ENCODE measurements around the gene PPP2R5E. TPM values are rescaled to one million over a fixed set of nuclear protein-coding genes. Genes with fewer than 3 reads are reported as not detected.

PPP2R5E gene
- total and polyA plus RNA-seq, 2 donors (not counting 3 experiments of a cell fraction or from before 2014, with no cell fraction given): 4.9 to 52.5 TPM

- no peak for TF ChIP-seq MYC (IDR thresholded peaks at IDR 0.05; ENCODE audit: low read depth, low read length)
- TF ChIP-seq MAX (IDR thresholded peaks at IDR 0.05; ENCODE audit: insufficient read depth, insufficient read length): no peak
- no peak for TF ChIP-seq FOS (IDR thresholded peaks at IDR 0.05; ENCODE audit: borderline replicate concordance, insufficient read depth, low read length)
- H3K9me3 ChIP-seq (replicated peaks; ENCODE audit: control insufficient read depth, insufficient read depth, low read length): no peaks in the 10 kb centered on the region
- FAIRE-seq (no peak), DNase-seq (ENCODE audit: low read depth, low spot score) (no peak)
- ChIA-PET CTCF (interaction anchor here (0.7 kb wide), 1 partner anchor 36 kb away, joined by 3 read pairs; no protein-coding TSS in a partner anchor), POLR2A (no interaction called here)
- no TSS peak for BruUV-seq (replicated peaks)
- intact Hi-C loops (cut with micrococcal nuclease): loop anchor here (2.0 kb wide), 1 partner anchor 15 kb away; no protein-coding TSS in a partner anchor
- peaks cover 60% of the 10 kb centered on the region for H3K79me2 ChIP-seq (ENCODE audit: control insufficient read depth, insufficient read depth, low read length)
- H2AFZ ChIP-seq (ENCODE audit: low read depth, low read length): no peak overlapping the region
- H3K9me1 ChIP-seq (replicated peaks; ENCODE audit: control insufficient read depth, extremely low read depth, insufficient read depth, low read length): no peaks in the 10 kb centered on the region
- H3K4me2 ChIP-seq (ENCODE audit: insufficient read depth, low read length): no peak overlapping the region
- dilution Hi-C loops (cut with MboI; ENCODE audit: extremely low pct_ligation_motif_present, low sequenced_read_pairs): no loop called here
- H3K36me3 ChIP-seq (ENCODE audit: control insufficient read depth in 2 of 2, extremely low read depth in 1 of 2, insufficient read depth in 2 of 2, low read length in 2 of 2): no peaks in the 10 kb centered on the region
- no peak overlapping the region for H3K9ac ChIP-seq (replicated peaks; ENCODE audit: extremely low read depth, insufficient read depth, low read length)
- peaks cover 5% of the 10 kb centered on the region for H3K4me1 ChIP-seq (ENCODE audit: control insufficient read depth, extremely low read depth, insufficient read depth, low read length)
- no peak overlapping the region for H3K4me3 ChIP-seq (replicated peaks in 1 of 3; ENCODE audit: insufficient read depth in 1 of 3, low read depth in 1 of 3, low read length in 3 of 3)
- peaks cover 7% of the 10 kb centered on the region for H4K20me1 ChIP-seq (replicated peaks; ENCODE audit: control insufficient read depth, extremely low read depth, insufficient read depth, low read length)
- H3K27ac ChIP-seq (ENCODE audit: insufficient read depth, low read depth, low read length): no peak overlapping the region
- H3K27me3 ChIP-seq (ENCODE audit: control insufficient read depth in 2 of 2, insufficient read depth in 2 of 2, low read length in 2 of 2): no peaks in the 10 kb centered on the region
These were observed 77.8 kb downstream of the PPP2R5E start for GRCh38 chr14:63465347-63465746.

- Histone ChIP-seq H3K9me3 (replicated peaks; ENCODE audit: control insufficient read depth, insufficient read depth, low read length) (no peaks in the 10 kb centered on the region), H3K9me1 (replicated peaks; ENCODE audit: control insufficient read depth, extremely low read depth, insufficient read depth, low read length) (no peaks in the 10 kb centered on the region), H3K4me3 (replicated peaks in 1 of 3; ENCODE audit: insufficient read depth in 1 of 3, low read depth in 1 of 3, low read length in 3 of 3) (no peak overlapping the region), H3K27ac (ENCODE audit: insufficient read depth, low read depth, low read length) (no peak overlapping the region), H4K20me1 (replicated peaks; ENCODE audit: control insufficient read depth, extremely low read depth, insufficient read depth, low read length) (peaks cover 3% of the 10 kb centered on the region), H3K9ac (replicated peaks; ENCODE audit: extremely low read depth, insufficient read depth, low read length) (no peak overlapping the region), H3K79me2 (ENCODE audit: control insufficient read depth, insufficient read depth, low read length) (peaks cover 61% of the 10 kb centered on the region), H3K36me3 (ENCODE audit: control insufficient read depth in 2 of 2, extremely low read depth in 1 of 2, insufficient read depth in 2 of 2, low read length in 2 of 2) (no peaks in the 10 kb centered on the region), H3K4me2 (ENCODE audit: insufficient read depth, low read length) (no peak overlapping the region), H3K4me1 (ENCODE audit: control insufficient read depth, extremely low read depth, insufficient read depth, low read length) (no peaks in the 10 kb centered on the region), H2AFZ (ENCODE audit: low read depth, low read length) (no peak overlapping the region), H3K27me3 (ENCODE audit: control insufficient read depth in 2 of 2, insufficient read depth in 2 of 2, low read length in 2 of 2) (no peaks in the 10 kb centered on the region)
- no TSS peak for BruUV-seq (replicated peaks)
- no peak for FAIRE-seq
- dilution Hi-C loops (cut with MboI; ENCODE audit: extremely low pct_ligation_motif_present, low sequenced_read_pairs): no loop called here
- intact Hi-C loops (cut with micrococcal nuclease): no loop called here
- DNase-seq (ENCODE audit: low read depth, low spot score): no peak
- CTCF ChIA-PET: interaction anchor here (1.3 to 2.7 kb wide), 3 partner anchors 11 to 72 kb away, joined by 3 to 10 read pairs (median 4); no protein-coding TSS in a partner anchor
- no peak for TF ChIP-seq EZH2 (IDR thresholded peaks at IDR 0.05; ENCODE audit: borderline replicate concordance, low read depth, low read length, severe bottlenecking)
- TF ChIP-seq FOS (IDR thresholded peaks at IDR 0.05; ENCODE audit: borderline replicate concordance, insufficient read depth, low read length): no peak
- no peak for TF ChIP-seq POLR2A (IDR thresholded peaks at IDR 0.05; ENCODE audit: low read depth, low read length)
- TF ChIP-seq JUN (IDR thresholded peaks at IDR 0.05; ENCODE audit: borderline replicate concordance, insufficient read depth, insufficient read length, low read depth): no peak
- TF ChIP-seq GATA2 (IDR thresholded peaks at IDR 0.05; ENCODE audit: insufficient read depth, insufficient read length, low read depth, low read length): no peak
- no peak for TF ChIP-seq MYC (IDR thresholded peaks at IDR 0.05; ENCODE audit: low read depth, low read length)
- TF ChIP-seq MAX (IDR thresholded peaks at IDR 0.05; ENCODE audit: insufficient read depth, insufficient read length): no peak
- no peak for TF ChIP-seq CTCF (IDR thresholded peaks at IDR 0.05; ENCODE audit: extremely low read depth in 1 of 2, insufficient read depth in 1 of 2, low read depth in 1 of 2, low read length in 2 of 2)
- TF ChIP-seq POLR2AphosphoS5 (IDR thresholded peaks at IDR 0.05; ENCODE audit: insufficient read depth, low read depth, low read length): no peak
- POLR2A ChIA-PET: no interaction called here
These were observed 82.4 kb downstream of the PPP2R5E start for GRCh38 chr14:63460680-63461369.

Measured in endothelial cell of umbilical vein (primary cell).